Right lobe of liver (tissue), 6 donors: ENCODE results near the gene RIMS1. TPM values are rescaled to one million over a fixed set of nuclear protein-coding genes. Genes with fewer than 3 reads are reported as not detected.

ENCODE experiments used
- ATAC-seq, 4 donors: fragments of 200-7000 bp; cut with Tn5 transposase; one replicate each; pipeline ENCODE4 v1.9.1; 2020; ENCODE audit warnings: mild to moderate bottlenecking in 4 of 4, moderate library complexity in 4 of 4
- DNase-seq, 3 donors: peaks; one replicate each; pipeline ENCODE4 v3.0.0-alpha.2; 2020
- H3K27ac ChIP-seq, 3 donors: fragments of 200-600 bp; one replicate each; pipeline ENCODE4 v1.8.0; 2022
- H3K27me3 ChIP-seq, 2 donors: fragments of 200-600 bp; one replicate each; pipeline ENCODE4 v1.8.0; 2022
- H3K36me3 ChIP-seq, 4 donors: fragments of 200-600 bp; sonication (generic) in 1 of 4; one replicate each; pipeline versions ENCODE4 v1.5.1 to v1.8.0; 2017 to 2022; ENCODE audit warnings: control low read depth in 1 of 4
- H3K4me1 ChIP-seq, 4 donors: fragments of 200-600 bp; sonication (generic) in 1 of 4; one replicate each; pipeline versions ENCODE4 v1.5.1 to v1.8.0; 2017 to 2022; ENCODE audit warnings: control low read depth in 1 of 4
- H3K4me3 ChIP-seq, 3 donors: fragments of 200-600 bp; one replicate each; pipeline ENCODE4 v1.8.0; 2022
- H3K9me3 ChIP-seq, 4 donors: fragments of 200-600 bp; sonication (generic) in 1 of 4; one replicate each; pipeline versions ENCODE4 v1.5.1 to v1.8.0; 2017 to 2022; ENCODE audit warnings: control low read depth in 1 of 4
- CTCF ChIP-seq, 4 donors: fragments of 200-600 bp in 3 of 4; fragments of 450-650 bp in 1 of 4; IDR thresholded peaks; one replicate each; pipeline versions ENCODE4 v1.5.1 to v1.8.0; 2016 to 2022; ENCODE audit warnings: antibody characterized with exemption in 4 of 4, mild to moderate bottlenecking in 2 of 4
- POLR2A ChIP-seq: fragments of 450-650 bp; IDR thresholded peaks from one replicate; pipeline ENCODE4 v1.6.1; 2017; ENCODE audit warnings: antibody characterized with exemption, mild to moderate bottlenecking
- WGBS: methylation state at CpG from one replicate; pipeline ENCODE4 v1.1.6; 2018; ENCODE audit warnings: low coverage, low lambda C conversion rate; ENCODE audit not compliant: insufficient coverage; ENCODE audit errors: missing lambda C conversion rate; 5-methylcytosine and 5-hydroxymethylcytosine counted together
- intact Hi-C, 2 donors: fragments of 100-400 bp; cut with DNase I; formaldehyde crosslinking; loops; one replicate each; pipeline versions ENCODE4 v1.11.2 to v1.14.1; 2022
- total RNA-seq, 6 experiments: library from RNA; depleted of rRNA in 2 of 6; stranded (reverse); fragments of >200 nt in 2 of 6; fragmentation: NEBNext Ultra II Directional in 3 of 6; extraction: Animal tissue kit (Norgen Biotek cat#: 25700) in 3 of 6; gene quantifications; one replicate each; pipeline versions ENCODE4 v1.1.0 to v1.2.4, GENCODE V29; 2016 to 2023
- donor health status: DM: no; HTN: yes; CAD: no.
- donor health status: DM: no; HTN: no; CAD: no.
- donor health status: DM: no; HTN: no; CAD: no.
- donor health status: DM: no; HTN: yes; CAD: no.
- donor health status: DM: no; HTN: yes; CAD: no.

The RIMS1 gene
- total RNA-seq, 6 experiments from 2014 or later = 0.09 to 0.69 TPM; not detected in 4

DNA sequence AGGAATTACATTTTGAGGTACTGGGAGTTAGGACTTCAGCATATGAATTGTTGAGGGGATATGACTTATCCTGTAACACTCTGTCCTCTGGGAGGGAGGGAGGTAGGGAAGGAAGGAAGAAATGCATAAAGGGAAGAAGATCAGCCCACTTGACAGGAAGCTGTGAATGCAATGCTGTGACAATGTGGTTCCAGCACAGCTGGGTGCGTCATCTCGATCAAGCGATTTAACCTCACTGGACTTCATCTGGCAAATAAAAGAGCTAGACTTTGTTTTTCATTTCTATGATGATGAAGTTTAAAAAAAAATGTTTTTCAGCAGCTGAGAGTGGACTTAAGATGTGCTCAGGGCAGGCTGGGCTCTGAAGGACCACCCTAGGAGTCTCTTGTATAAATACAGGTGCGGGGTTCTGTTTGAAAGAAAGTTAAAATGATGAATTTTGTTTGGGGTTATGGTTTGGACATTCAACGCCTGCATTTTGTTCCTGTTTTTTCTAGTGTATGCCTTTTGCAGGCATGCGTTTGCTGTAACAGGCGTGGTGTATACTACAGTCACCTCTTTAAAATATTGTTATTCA is 178.1 kb downstream of the RIMS1 start:
- no peak overlapping the region for H3K27ac ChIP-seq
- no peaks in the 10 kb centered on the region for H3K4me1 ChIP-seq
- no peaks in the 10 kb centered on the region for H3K27me3 ChIP-seq
- 56% methylated on average over 7 of the region's 7 CpGs for WGBS
- DNase-seq = no peak
- TF ChIP-seq POLR2A (no peak), CTCF (IDR thresholded peaks at IDR 0.05) (no peak)
- no peak overlapping the region for H3K4me3 ChIP-seq
- H3K9me3 ChIP-seq = no peaks in the 10 kb centered on the region
- no peaks in the 10 kb centered on the region for H3K36me3 ChIP-seq
- intact Hi-C loops = no loop called here
- no peak for ATAC-seq

DNA sequence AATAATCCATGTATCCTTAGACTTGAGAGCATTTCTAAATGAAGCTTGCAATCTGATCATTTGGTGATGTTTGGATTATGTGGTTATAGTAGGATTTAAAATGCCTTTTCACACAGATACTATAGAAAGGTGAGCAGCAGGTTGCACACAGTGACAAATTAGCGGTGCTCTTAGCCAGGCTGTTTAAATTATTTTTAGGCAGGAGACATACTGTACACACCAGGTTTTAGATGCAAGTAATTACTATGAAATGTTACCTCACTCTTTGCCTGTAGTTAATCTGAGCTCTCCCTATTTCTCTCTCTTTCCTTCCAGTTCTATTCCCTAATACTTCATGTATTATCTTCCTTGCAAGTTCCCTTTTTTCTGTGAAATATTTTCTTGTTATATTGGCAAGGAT is 191.7 kb downstream of the RIMS1 start:
- WGBS = 33% methylated on average over 1 of the region's 1 CpG
- H3K9me3 ChIP-seq = no peaks in the 10 kb centered on the region
- ATAC-seq (no peak), DNase-seq (no peak)
- H3K27me3 ChIP-seq = no peaks in the 10 kb centered on the region
- no peak overlapping the region for H3K27ac ChIP-seq
- no peak overlapping the region for H3K4me3 ChIP-seq
- H3K36me3 ChIP-seq = no peaks in the 10 kb centered on the region
- TF ChIP-seq CTCF (IDR thresholded peaks at IDR 0.05) (no peak), POLR2A (no peak)
- H3K4me1 ChIP-seq = no peaks in the 10 kb centered on the region
- intact Hi-C loops = no loop called here

GRCh38 chr6:72080260-72080941 is 194.1 kb downstream of the RIMS1 start:
- intact Hi-C loops = no loop called here
- H3K4me1 ChIP-seq = no peaks in the 10 kb centered on the region
- TF ChIP-seq POLR2A (no peak), CTCF (IDR thresholded peaks at IDR 0.05) (no peak)
- H3K36me3 ChIP-seq = no peaks in the 10 kb centered on the region
- H3K27ac ChIP-seq = no peak overlapping the region
- H3K4me3 ChIP-seq = no peak overlapping the region
- H3K9me3 ChIP-seq = no peaks in the 10 kb centered on the region
- no peaks in the 10 kb centered on the region for H3K27me3 ChIP-seq
- 58% methylated on average over 2 of the region's 2 CpGs for WGBS
- ATAC-seq = no peak
- no peak for DNase-seq

GRCh38 chr6:72081871-72082270 is 195.5 kb downstream of the RIMS1 start:
- H3K27ac ChIP-seq = no peak overlapping the region
- H3K9me3 ChIP-seq = no peaks in the 10 kb centered on the region
- intact Hi-C loops = no loop called here
- H3K36me3 ChIP-seq = no peaks in the 10 kb centered on the region
- ATAC-seq (peak in 1 of 4 donors; percentile 17), DNase-seq (no peak)
- H3K4me3 ChIP-seq = no peak overlapping the region
- TF ChIP-seq POLR2A (no peak), CTCF (IDR thresholded peaks at IDR 0.05) (no peak)
- no peaks in the 10 kb centered on the region for H3K4me1 ChIP-seq
- no peaks in the 10 kb centered on the region for H3K27me3 ChIP-seq
